SK-N-SH (cell line): ENCODE data around the gene C9orf78. TPM values are rescaled to one million over a fixed set of nuclear protein-coding genes. Genes with fewer than 3 reads are reported as not detected.

Experiments used
- CTCF ChIA-PET: fragments of 300-600, 350-600 bp; formaldehyde crosslinking; extraction: SDS; loops from one replicate; lab custom pipeline; 2021; lab: Yijun Ruan, JAX
- POLR2A ChIA-PET: fragments of 350-600 bp; sonication (Branson Sonifier 250); formaldehyde crosslinking; extraction: SDS; loops from one replicate; lab custom pipeline; 2020; ENCODE audit warnings: antibody characterized with exemption, inconsistent platforms; lab: Yijun Ruan, JAX
- DNase-seq: peaks from one replicate; pipeline ENCODE4 v3.0.0; 2012
- H2AFZ ChIP-seq: fragments of 200-600 bp; sonication (generic); 2 replicates; pipeline ENCODE4 v1.8.1; 2016; ENCODE audit warnings: antibody characterized with exemption, mild to moderate bottlenecking, low read depth
- H3F3A ChIP-seq: fragments of 200-600 bp; sonication (generic); replicated peaks from 2 replicates; pipeline ENCODE3; 2016; ENCODE audit warnings: antibody characterized with exemption, mild to moderate bottlenecking; ENCODE audit not compliant: insufficient read depth
- H3K27ac ChIP-seq, 2 experiments: fragments of 200-500 bp in 1 of 2; fragments of 200-600 bp in 1 of 2; sonication (Bioruptor generic) in 1 of 2; sonication (generic), shearing (Covaris generic) in 1 of 2; 2 replicates each; pipeline versions ENCODE4 v1.5.1 to v1.6.1; 2014 to 2016; ENCODE audit warnings: low read depth in 2 of 2, inconsistent platforms in 1 of 2, low read length in 1 of 2, mild to moderate bottlenecking in 1 of 2, mixed read lengths in 1 of 2
- H3K27me3 ChIP-seq: fragments of 200-600 bp; sonication (generic), shearing (Covaris generic); 2 replicates; pipeline ENCODE4 v1.6.1; 2016; ENCODE audit warnings: mixed run types; ENCODE audit not compliant: insufficient read depth
- H3K36me3 ChIP-seq, 2 experiments: fragments of 200-500 bp in 1 of 2; fragments of 200-600 bp in 1 of 2; sonication (Bioruptor generic) in 1 of 2; sonication (generic) in 1 of 2; replicated peaks in 1 of 2; 2 replicates each; pipeline versions ENCODE3 to v1.5.1; 2014 to 2016; ENCODE audit warnings: low read length in 1 of 2, mild to moderate bottlenecking in 1 of 2; ENCODE audit not compliant: insufficient read depth in 2 of 2, control insufficient read depth in 1 of 2
- H3K4me1 ChIP-seq, 2 experiments: fragments of 200-500 bp in 1 of 2; fragments of 200-600 bp in 1 of 2; sonication (Bioruptor generic) in 1 of 2; sonication (generic), shearing (Covaris generic) in 1 of 2; 2 replicates each; pipeline versions ENCODE4 v1.5.1 to v1.6.1; 2014 to 2016; ENCODE audit warnings: low read depth in 1 of 2, low read length in 1 of 2, mixed run types in 1 of 2; ENCODE audit not compliant: insufficient read depth in 2 of 2, control insufficient read depth in 1 of 2
- H3K4me2 ChIP-seq: fragments of 200-600 bp; sonication (generic), shearing (Covaris generic); 2 replicates; pipeline ENCODE4 v1.6.1; 2017; ENCODE audit warnings: mixed run types
- H3K4me3 ChIP-seq, 2 experiments: fragments of 200-500 bp in 1 of 2; fragments of 200-600 bp in 1 of 2; sonication (Bioruptor generic) in 1 of 2; sonication (generic), shearing (Covaris generic) in 1 of 2; 2 replicates each; pipeline versions ENCODE4 v1.5.1 to v1.8.1; 2014 to 2016; ENCODE audit warnings: low read depth in 2 of 2, inconsistent platforms in 1 of 2, low read length in 1 of 2, mild to moderate bottlenecking in 1 of 2, mixed read lengths in 1 of 2, moderate library complexity in 1 of 2
- H3K79me2 ChIP-seq: fragments of 200-600 bp; sonication (generic); 2 replicates; pipeline ENCODE4 v1.8.1; 2017; ENCODE audit warnings: mild to moderate bottlenecking; ENCODE audit not compliant: insufficient read depth
- H3K9ac ChIP-seq: fragments of 200-600 bp; sonication (generic); 2 replicates; pipeline ENCODE4 v1.6.1; 2017; ENCODE audit warnings: mixed run types
- H3K9me2 ChIP-seq: fragments of 200-600 bp; sonication (generic); 2 replicates; pipeline ENCODE4 v1.6.1; 2017; ENCODE audit warnings: mixed run types
- H3K9me3 ChIP-seq: fragments of 200-600 bp; sonication (generic); 2 replicates; pipeline ENCODE4 v1.6.1; 2017; ENCODE audit warnings: mixed run types, mild to moderate bottlenecking, moderate library complexity
- H4K20me1 ChIP-seq: fragments of 200-600 bp; sonication (generic); 2 replicates; pipeline ENCODE4 v1.6.1; 2017; ENCODE audit warnings: mild to moderate bottlenecking, mixed run types; ENCODE audit not compliant: insufficient read depth
- CHD2 ChIP-seq: fragments of 150-350 bp; IDR thresholded peaks from 2 replicates; pipeline ENCODE4 v1.6.1; 2018; ENCODE audit warnings: low read length; ENCODE audit not compliant: partially characterized antibody
- ELF1 ChIP-seq: IDR thresholded peaks from 2 replicates; pipeline ENCODE4 v1.4.0; 2012
- EZH2phosphoT487 ChIP-seq: fragments of 200-600 bp; sonication (generic); IDR thresholded peaks from 2 replicates; pipeline ENCODE4 v1.6.1; 2017; ENCODE audit warnings: low read depth, mixed run types, mild to moderate bottlenecking, antibody characterized with exemption, moderate library complexity, borderline replicate concordance
- FOSL2 ChIP-seq: IDR thresholded peaks from 2 replicates; pipeline ENCODE4 v1.4.0; 2012; ENCODE audit warnings: low read depth, mild to moderate bottlenecking, moderate library complexity, borderline replicate concordance
- GABPA ChIP-seq: IDR thresholded peaks from 2 replicates; pipeline ENCODE4 v1.4.0; 2012; ENCODE audit warnings: low read depth, mild to moderate bottlenecking
- GATA2 ChIP-seq: sonication (generic); formaldehyde crosslinking; IDR thresholded peaks from 2 replicates; pipeline ENCODE4 v1.5.0; 2020; ENCODE audit warnings: mild to moderate bottlenecking, missing genetic modification reagents
- MAX ChIP-seq: IDR thresholded peaks from 2 replicates; pipeline ENCODE4 v1.4.0; 2012; ENCODE audit warnings: low read depth
- NRF1 ChIP-seq: IDR thresholded peaks from 2 replicates; pipeline ENCODE4 v1.6.1; 2012; ENCODE audit warnings: low read depth, mild to moderate bottlenecking, low read length
- PBX3 ChIP-seq: IDR thresholded peaks from 2 replicates; pipeline ENCODE4; 2012
- RAD21 ChIP-seq: IDR thresholded peaks from 2 replicates; pipeline ENCODE4 v1.6.1; 2012; ENCODE audit warnings: mild to moderate bottlenecking, low read length
- RCOR1 ChIP-seq: fragments of 150-350 bp; IDR thresholded peaks from 2 replicates; pipeline ENCODE4 v1.6.1; 2017; ENCODE audit warnings: antibody characterized with exemption, low read length
- WGBS: methylation state at CpG from one replicate; pipeline ENCODE4 v1.1.6; 2017; ENCODE audit warnings: low lambda C conversion rate; 5-methylcytosine and 5-hydroxymethylcytosine counted together
- polyA plus RNA-seq, 3 experiments: library from polyadenylated mRNA; depleted of rRNA; stranded (reverse); fragments of >200 nt; gene quantifications; 2 replicates each; pipeline ENCODE4 v1.2.3, GENCODE V29; 2012

The C9orf78 gene
- polyA plus RNA-seq, 1 of the 3 experiments (the other 2 are of a cell fraction) = 59.2 TPM

GRCh38 chr9:129854588-129855110 lies 19.6 kb upstream of the C9orf78 start:
- POLR2A ChIA-PET = no interaction called here
- CTCF ChIA-PET = interaction anchor here (0.5 kb wide), 1 partner anchor 82 kb away, joined by 3 read pairs; no protein-coding TSS in a partner anchor
- no peaks in the 10 kb centered on the region for H4K20me1 ChIP-seq

GRCh38 chr9:129853614-129854013 lies 18.5 kb upstream of the C9orf78 start:
- WGBS = 78% methylated on average over 2 of the region's 3 CpGs
- H3K9me3 ChIP-seq = no peaks in the 10 kb centered on the region
- CTCF ChIA-PET = interaction anchor here (1.4 kb wide), 1 partner anchor 13 kb away, joined by 4 read pairs; no protein-coding TSS in a partner anchor
- no peak overlapping the region for H3K9ac ChIP-seq
- H3K27me3 ChIP-seq = no peaks in the 10 kb centered on the region
- peaks cover 0 to 38% of the 10 kb centered on the region in 2 experiments; a peak in 2 of 4 replicates for H3K4me1 ChIP-seq
- POLR2A ChIA-PET = interaction anchor here (0.6 kb wide), 1 partner anchor 920 kb away, joined by 3 read pairs; no protein-coding TSS in a partner anchor
- H3F3A ChIP-seq = peaks cover 3% of the 10 kb centered on the region
- H3K36me3 ChIP-seq = peaks cover 10 to 63% of the 10 kb centered on the region in 2 experiments
- DNase-seq = no peak
- H2AFZ ChIP-seq = no peak overlapping the region
- no peak overlapping the region for H3K4me2 ChIP-seq
- H4K20me1 ChIP-seq = no peaks in the 10 kb centered on the region
- TF ChIP-seq MAX (no peak), FOSL2 (no peak), RAD21 (no peak), EZH2phosphoT487 (no peak), NRF1 (no peak), GABPA (no peak), ELF1 (no peak), GATA2 (CRISPR knock-in tag) (no peak), CHD2 (no peak)
- no peaks in the 10 kb centered on the region for H3K9me2 ChIP-seq
- no peaks in the 10 kb centered on the region for H3K79me2 ChIP-seq
- no peak overlapping the region for H3K4me3 ChIP-seq
- H3K27ac ChIP-seq = peak overlapping the region in 1 of 2 experiments; percentile 96; a peak in 2 of 4 replicates

More at GRCh38 chr9:129854588-129855110, 19.6 kb upstream of the C9orf78 start:
- DNase-seq = no peak
- H3K27ac ChIP-seq = no peak overlapping the region; a peak in 1 of 4 replicates
- no peak overlapping the region for H3K4me2 ChIP-seq
- H2AFZ ChIP-seq = no peak overlapping the region
- peaks cover 0 to 30% of the 10 kb centered on the region in 2 experiments; a peak in 2 of 4 replicates for H3K4me1 ChIP-seq
- H3K9ac ChIP-seq = no peak overlapping the region
- no peaks in the 10 kb centered on the region for H3K9me3 ChIP-seq
- TF ChIP-seq FOSL2 (no peak), RCOR1 (no peak), PBX3 (no peak)
- TF ChIP-seq, all 33 proteins: peak for 0
- WGBS = over 99% methylated on average over 4 of the region's 4 CpGs
- no peaks in the 10 kb centered on the region for H3K79me2 ChIP-seq
- no peaks in the 10 kb centered on the region for H3K27me3 ChIP-seq
- no peaks in the 10 kb centered on the region for H3K9me2 ChIP-seq
- H3F3A ChIP-seq = peaks cover 3% of the 10 kb centered on the region
- peaks cover 10 to 66% of the 10 kb centered on the region in 2 experiments for H3K36me3 ChIP-seq
- no peak overlapping the region for H3K4me3 ChIP-seq
